8988T (cell line): Measurements from ENCODE around the gene ARNT2.

Experiments used
- DNase-seq: peaks from one replicate; pipeline ENCODE4 v3.0.0; 2011

ARNT2 gene

DNA sequence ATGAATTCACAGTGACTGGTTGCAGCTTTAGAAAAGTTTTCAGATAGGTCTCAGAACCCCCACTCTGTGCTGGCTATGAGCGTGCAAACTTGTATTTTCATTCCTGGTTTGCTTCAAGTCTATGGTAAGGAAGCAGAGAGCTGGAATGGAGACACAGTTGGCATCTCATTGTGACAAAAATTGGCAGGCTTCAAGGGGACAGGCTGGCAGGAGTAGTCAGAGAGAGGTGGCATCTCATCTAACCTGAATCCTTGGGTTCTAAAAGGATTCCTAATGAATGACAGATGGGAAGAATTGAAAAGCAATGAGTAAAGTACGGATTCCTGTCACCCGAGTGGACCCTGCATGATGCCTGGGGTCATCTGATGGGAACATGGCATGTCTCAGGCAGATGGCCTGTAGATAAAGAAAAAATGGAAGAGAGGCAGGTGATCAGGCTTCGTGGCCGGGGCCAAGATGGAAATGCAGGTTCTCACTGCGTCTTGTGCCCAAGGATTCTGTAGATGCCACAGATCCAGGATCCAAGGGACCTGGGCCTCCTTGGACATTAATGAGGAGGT is 201.5 kb downstream of the ARNT2 start:
- no peak for DNase-seq

DNA sequence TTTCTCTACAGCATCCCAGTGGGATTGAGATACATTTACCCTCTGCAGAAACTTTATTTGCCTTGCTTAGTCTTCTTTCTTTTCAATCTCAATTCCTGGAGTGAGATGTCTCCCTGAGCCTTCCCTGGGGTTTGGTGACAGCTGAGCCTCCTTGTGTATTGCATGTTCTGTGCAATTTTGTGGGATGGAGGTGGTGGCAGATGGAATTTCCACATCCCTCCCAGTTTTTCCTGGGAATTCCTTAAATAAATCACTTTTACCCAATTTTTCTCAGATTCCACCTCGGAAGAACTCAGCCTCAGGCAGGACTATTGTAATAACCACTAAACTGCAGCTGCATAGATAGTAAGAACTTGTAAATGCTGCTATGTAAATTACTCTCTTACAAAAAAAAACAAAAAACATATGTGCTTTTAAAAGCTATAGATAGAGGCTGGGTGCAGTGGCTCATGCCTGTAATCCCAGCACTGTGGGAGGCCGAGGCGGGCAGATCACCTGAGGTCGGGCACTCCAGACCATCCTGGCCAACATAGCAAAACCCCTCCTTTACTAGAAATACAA is 202.4 kb downstream of the ARNT2 start:
- DNase-seq, result no peak

DNA sequence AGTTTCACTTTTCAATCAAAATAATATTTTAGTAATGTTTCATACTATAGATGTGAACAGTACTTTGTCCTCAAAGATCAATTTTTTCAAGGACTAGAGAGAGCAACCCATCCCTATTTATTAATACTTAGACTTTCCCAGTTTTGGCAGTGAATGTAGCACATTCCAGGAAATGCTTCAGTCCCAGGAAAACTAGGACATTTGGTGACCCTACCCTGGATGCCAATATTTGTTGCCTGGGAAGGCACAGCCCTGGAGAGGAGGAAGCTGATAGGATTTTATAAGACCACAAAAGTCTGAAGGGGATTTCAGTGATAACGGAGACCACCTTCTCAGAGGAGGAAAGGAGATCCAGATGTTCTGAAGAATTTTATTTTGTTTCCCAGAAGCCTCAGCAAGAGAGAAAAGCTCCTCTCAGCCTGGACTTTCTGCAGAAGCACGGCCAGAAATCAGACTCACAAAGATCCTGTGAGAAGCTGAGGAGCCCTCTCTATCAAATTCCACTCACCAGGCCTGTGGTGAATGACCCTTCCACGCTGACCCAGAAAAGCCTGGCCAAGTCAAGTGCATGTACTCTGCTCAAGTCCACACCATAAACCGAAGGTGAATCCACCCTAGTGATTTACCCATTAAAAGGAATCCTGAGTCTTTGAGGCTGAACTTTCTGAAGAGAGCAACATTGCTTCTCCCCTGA is 203.3 kb downstream of the ARNT2 start:
- DNase-seq, result no peak

DNA sequence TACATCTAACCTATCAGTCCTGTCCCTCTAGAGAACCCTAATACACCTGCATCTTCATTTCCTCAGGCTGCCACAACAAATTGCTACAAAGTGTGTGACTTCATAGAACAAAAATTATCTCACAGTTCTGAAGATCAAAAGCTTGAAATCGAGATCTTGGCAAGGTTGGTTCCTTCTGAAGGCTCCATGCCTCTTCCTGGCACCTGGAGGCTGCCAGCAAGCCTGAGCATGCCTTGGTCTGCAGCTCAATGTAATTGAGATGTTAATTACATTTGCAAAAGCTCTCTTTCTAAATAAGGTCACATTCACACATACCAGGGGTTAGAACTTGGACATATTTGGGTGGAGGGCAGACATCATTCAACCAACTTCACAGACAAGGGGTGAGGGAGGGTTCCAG is 204.5 kb downstream of the ARNT2 start:
- no peak for DNase-seq

DNA sequence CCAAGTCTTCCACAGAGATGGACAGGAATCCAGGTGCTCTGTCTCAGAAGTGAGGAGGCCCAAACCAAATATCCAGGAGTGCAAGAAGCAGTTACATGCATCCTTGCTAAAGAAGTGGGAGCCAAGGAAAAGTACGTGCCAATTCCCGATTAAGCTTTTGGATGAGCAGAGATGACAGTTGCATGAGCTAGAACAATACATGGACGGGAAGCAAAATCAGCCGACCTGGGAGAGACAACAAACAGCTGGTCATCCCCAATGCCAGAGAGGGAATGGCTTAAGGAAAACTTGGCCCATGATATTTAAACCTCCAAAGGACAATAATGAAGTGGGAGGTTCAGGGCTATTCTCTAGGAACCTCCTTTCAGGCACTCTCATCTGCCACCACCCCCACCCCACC is 204.9 kb downstream of the ARNT2 start:
- DNase-seq, result no peak

DNA sequence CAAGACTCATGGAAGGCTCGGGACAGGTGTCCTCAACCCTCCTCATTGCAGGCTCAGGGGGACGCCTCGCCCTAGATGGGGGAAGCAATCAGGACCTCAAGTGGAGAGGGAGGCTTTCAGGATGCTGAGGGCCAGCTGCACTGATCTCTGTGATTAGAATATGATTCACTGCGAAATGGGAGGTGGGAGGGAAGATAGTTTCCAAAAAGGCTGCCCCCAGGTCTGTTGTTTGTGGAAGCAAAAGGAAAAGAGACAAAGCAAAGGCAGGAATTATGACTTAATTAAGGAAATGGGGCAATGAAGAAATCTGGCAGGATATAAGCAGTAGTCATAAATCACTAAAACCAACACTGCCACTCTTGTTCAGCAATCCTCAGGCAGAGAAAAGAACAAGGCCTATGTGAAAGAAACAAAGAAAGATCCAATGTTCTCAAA is 205.3 kb downstream of the ARNT2 start:
- DNase-seq, result no peak

DNA sequence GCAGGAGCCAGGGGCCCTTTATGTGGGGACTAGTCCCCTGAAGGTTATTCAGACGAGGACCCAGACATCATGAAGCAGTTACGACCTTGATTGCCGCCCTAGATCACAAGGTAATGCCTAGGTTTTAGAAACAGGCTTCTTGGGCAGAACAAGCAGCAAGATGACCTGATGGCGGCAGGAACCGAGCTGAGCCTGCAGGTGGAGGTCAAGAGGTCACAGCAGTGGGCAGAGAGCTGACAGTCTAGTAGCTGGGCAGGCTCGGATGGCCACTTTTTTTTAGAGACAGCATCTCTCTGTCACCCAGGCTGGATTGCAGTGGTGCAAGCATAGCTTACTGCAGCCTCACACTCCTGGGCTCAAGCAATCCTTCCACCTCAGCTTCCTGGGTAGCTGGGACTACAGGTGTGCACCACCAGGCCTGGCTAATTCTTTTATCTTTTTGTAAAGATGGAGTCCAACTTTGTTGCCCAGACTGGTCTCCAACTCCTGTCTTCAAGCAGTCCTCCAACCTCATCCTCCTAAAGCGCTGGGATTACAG is 207.4 kb downstream of the ARNT2 start:
- DNase-seq, result no peak

DNA sequence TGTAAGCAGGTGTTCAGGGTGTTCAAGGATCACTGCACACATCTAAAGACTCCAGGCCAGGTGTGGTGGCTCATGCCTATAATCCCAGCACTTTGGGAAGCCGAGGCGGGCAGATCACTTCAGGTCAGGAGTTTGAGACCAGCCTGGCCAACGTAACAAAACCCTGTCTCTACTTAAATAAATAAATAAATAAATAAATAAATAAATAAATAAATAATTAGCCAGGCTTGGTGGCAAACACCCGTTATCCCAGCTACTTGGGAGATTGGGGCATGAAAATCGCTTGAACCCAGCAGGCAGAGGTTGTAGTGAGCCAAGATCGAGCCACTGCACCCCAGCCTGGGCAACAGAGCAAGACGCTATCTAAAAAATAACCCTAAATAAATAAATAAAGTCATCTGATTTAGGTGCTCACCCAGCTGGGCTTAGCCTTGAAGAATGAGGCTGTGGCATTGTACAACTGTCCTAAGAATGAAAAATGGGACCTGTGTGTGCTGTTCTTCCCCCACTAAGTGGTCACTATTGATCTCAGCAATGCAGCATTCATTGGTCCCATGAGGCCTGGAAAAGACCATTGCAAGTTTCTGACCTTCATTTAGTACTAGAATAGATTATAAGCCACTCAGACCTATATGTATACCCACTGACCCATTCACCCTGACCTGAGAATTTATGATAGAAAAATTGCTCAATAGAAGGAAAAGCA is 208.1 kb downstream of the ARNT2 start:
- no peak for DNase-seq

DNA sequence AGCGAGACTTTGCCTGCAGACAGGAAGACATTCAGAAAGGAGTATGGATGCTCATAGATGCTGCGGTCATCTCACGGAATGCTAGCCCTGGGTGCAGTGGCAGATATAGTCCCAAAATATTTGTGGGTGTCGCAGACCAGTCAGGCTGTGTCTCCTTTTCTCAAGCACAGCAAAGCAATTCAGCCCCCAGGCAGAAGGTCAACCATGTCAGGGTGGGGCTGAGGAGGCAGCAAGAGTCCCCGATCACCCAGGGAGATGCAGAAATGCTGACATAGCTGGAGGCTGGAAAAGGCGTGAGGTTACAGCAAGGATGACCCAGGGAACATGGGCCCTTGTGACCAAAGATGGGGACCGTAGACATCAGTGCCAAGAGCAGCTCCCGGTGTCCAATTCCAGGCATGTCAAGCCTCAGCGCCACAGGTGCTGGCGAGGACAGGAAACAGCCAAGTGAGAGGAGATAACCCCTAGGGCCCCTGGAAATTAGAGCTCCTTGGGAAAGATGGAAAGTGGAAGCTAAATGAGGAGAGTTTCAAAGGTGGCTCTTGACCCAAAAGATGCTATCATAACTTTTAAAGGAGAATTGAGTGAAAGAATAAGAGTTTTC is 209.7 kb downstream of the ARNT2 start:
- DNase-seq, result no peak

DNA sequence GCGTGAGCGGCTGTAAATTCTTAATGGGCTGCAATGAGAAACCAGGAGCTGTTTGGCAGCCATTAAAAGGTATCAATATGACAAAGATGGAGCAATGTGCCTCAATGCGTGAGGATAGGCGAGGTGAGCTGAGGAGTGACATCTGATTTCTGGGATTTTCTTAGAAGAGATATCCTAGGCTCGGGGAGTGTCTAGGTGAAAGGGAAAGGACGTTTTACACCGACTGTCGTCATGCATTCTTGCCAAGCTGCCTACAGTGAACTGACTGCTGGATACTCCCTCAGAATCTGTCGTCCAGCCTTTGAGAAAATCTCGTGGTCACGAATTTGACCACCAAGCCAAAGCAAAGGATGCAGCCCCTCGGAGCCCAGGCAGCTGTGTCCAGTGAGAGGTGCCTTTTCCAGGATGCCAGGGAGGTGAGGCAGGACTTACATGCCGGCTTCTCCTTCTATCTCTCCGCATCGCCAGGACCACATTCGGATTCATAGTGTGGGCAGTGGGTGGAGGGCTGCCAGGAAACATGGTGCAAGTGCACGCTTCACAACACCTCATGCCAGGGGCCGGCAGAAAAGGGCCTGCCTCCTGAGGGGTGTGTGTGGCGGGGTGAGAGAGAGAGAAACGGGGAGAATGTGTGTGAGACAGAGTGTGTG is 210.7 kb downstream of the ARNT2 start:
- no peak for DNase-seq

DNA sequence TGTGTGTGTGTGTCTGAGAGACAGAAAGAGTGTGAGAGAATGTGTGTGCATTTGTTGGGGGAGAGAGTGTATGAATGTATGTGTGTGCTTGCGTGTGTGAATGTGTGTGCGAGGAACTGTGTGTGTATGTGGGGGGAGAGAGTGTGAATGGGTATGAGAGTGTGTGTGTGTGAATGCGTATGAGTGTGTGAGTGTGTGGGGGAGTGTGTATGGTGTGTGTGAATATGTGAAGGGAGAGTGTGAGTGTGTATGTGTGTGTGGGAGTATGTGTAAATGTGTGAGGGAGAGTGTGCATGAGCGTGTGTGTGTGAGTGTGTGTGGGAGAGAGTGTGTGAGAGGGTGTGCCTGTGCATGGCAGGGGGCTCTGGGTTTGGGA is 211.2 kb downstream of the ARNT2 start:
- DNase-seq, result no peak

DNA sequence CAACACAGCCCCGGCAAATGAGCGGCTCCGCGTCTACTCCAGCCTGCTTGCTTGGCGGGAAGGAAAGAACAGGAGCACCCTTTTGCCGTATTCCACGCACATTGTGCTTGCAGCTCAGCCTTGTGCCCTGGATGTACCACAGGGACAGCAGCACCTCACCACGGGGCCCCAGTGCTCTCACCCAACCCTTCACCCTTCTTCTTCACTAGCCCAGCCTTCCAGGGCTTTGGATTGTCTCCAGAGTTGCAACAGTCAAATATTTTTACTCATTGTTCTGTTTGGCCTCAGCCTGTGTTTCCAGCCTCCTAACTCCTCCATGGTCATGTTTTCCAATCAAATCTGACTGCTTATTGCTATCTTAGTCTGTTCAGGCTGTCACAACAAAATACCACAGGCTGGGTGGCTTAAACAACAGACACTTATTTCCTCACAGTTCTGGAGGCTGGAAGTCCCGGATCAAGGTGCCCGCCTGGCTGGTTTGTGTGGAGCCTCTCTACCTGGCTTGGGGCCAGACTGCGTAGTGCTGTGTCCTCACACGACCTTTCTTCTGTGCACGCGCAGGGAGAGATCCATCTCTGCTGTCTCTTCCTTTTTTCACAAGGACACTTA is 211.7 kb downstream of the ARNT2 start:
- DNase-seq, result no peak

DNA sequence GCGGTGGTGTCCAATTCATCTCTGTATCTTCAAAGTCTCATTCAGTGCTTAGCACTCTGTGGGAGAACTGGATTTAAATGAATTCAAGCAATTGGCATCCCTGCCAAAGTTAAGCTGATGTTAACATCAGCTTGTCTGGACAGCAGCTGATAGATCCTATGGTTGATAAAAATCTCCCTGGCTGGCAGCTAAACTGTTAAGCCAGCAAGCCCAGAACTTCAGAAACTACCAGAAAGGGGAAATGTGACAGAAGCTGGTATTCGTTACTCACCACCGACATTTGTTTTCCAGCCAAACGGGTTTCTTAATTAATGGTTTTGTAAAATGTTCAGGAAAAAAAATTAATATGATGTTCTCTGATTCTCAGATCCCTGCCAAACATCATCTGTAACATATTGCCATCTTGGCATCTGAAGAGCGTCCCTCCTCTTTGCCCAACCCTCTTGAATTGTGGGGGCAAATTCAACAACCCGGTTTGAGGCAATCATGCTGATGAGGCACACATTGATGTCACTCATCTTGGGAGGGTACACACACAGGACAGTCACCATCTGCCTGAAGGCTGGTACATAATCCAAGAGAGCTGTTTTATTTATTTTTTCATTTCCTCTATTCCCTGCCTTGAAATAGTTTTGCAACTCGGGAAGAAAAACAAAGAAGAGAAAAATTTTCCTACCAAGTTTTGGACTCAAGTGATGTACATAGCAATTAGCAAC is 214.7 kb downstream of the ARNT2 start:
- DNase-seq, result no peak

DNA sequence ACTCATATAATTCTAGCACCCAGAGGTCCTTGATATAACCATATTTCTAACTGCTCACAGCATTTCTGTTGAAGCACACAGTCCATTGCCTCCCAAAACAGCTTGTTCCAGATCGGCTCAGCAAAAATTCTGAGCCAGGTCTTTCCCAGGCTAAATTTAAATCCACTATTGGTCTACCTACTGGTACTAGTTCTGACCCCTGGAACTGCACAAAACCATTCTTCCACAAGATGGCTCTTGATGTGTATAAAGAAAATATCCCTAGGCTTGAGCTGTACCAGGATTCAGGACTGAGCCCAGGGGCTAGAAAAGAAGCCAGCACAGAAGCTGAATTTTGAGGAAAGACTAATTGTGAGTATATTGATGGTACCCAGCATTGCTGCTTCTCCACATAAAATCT is 215.5 kb downstream of the ARNT2 start:
- DNase-seq, result no peak

DNA sequence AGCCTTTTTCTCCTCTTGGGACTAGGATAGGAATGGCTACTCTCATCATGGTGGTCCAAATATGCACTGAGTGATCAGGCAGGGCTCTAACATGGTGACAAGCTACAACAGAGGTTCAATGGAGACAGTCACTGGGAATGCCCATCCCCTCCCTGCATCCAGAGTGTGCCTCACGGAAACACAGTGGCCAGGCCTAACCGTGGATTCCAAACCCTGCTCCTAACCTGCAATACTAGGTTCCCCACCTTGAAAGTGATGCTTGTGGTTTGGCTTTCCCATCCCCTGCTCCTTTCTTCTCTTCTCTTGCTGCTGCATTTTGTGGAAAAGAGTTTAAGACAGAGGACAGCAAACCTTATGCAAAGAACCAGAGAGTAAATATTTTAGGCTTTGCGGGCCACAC is 216.0 kb downstream of the ARNT2 start:
- no peak for DNase-seq

DNA sequence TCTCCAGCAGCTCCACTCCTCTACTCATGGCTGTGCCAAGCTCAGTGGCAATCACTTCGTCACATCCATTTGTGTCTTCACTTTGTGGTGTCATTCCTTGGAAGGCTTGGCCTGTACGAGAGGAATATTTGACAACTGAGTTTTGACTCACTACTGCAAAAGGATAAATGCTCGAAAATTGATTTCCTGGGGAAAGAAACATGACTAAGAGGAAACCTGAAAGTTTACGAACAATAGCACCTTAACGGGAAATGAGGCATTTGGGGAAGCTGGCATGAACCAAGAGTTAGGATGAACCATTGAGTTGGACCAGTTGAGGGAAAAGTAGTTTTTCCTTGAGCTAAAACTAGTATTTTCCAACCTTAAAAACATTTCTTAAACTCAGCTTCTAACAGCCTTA is 216.7 kb downstream of the ARNT2 start:
- DNase-seq, result no peak

DNA sequence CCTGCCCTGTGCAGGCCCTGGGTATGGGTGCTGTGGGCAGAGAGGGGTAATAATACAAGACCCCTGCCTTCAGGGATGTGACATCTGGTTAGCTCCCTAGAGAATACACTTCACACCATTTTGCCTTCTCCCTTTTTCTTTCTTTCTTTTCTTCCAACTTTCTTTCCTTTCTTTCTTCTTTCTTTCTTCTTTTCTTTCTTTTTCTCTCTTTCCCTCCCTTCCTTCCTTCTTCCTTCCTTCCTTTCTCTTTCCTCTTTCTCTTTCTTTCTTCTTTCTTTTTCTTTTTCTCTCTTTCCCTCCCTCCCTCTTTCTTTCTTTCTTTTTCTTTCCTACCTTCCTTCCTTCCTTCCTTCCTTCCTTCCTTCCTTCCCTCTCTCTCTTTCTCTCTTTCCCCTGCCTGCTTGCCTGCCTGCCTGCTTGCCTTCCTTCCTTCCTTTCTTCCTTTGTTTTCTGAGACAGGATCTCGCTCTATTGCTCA is 222.5 kb downstream of the ARNT2 start:
- DNase-seq, result no peak

DNA sequence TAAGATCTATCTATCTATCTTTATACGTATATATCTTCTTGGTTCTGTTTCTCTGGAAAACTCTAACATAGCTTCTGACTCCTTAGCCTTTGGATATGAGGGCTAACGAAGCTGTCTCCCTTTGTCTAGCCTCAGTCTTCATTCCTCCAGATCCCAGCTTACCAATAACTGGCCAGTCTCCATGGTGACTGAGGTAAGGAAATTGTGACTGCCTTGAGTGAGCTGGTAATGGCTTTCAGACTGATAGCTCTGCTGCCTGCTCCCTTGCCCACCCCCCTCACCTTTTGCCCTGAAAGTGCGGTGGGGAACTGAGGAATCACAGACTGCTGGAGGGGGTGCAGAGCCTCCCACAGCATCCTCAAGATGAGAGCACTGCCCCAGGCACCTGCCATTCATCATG is 225.2 kb downstream of the ARNT2 start:
- DNase-seq, result no peak

DNA sequence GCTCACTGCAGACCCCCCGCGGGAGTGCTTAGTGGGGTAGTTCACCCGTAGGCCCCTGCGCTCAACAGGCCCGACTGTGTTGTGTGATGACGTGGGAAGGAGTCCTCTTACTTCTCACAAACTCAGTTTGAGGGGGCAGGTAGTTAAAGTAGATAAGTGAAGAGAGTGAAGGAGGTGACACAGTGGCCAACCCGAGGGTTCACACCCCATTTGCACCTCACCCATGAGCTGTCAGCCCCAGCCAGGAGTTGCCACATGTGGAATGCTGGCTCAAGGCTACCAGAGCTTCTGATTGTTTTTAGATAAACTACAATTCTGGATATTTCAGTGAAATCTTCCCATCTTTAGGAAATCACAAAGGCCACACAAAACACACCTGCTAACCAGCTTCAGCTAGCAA is 226.8 kb downstream of the ARNT2 start:
- DNase-seq, result no peak

DNA sequence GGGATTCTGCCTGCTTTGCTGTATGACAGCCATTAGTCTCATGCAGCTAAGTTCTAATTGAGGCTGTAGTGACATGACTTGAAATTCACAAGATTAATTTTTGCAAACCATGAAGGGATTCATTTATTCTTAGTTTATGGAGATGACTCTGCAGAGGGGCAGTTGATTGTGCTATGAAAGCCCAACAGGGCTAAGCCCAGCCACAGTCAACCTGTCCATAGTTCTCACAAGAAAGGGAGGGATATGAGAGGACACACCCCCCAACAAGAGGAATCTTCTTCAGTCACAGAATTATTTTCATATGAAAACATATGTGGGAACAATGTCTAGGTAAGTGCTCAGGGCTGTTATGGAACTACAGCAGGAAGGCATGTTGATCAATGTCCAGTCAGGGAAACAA is 229.0 kb downstream of the ARNT2 start:
- no peak for DNase-seq

DNA sequence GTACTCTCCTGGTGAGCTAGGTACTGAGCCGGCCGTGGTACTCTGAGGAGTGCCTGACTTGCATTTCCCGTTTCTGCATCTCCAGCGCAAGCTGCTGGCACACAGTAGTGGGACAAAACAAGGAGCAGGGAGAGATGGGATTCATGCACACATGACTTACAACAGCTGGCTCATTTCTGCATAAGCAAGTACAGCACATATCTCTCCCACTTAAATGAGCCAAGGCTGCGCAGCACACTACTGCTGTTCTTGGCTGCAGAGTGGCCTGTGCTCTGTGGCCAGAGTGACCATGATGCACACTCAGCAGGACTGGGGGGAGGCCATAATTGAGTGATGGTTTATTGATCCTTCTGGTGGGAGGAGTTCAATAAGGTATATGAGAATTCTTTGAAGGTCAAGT is 231.8 kb downstream of the ARNT2 start:
- DNase-seq, result no peak

DNA sequence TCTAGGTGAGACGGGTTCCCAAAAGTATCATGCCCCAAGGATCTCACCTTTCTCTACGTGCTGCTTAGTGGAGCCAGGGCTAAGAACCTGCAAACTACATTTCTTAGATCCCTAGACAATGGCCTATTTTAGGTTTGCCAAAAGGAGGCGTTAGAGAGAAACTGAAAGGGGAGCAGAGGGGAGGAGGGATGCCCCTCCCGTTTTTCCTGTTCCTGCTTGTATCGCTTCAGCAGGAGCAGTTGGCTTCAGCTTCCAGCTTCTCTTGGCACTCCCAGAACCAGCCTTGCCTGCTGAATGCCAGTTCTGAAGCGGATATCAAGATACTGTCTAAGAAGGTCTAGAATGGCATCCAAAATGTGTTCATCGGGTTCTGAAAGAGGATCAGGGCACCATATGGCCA is 232.5 kb downstream of the ARNT2 start:
- DNase-seq, result no peak
